NCI-H2227 treated with DMSO at 0.1 percent for 48 hours (cell line): ENCODE measurements around the gene SEMA3G.

Experiments
- DNase-seq: peaks from one replicate; lab custom pipeline; 2025; lab: John Stamatoyannopoulos, UW

The SEMA3G gene

DNA sequence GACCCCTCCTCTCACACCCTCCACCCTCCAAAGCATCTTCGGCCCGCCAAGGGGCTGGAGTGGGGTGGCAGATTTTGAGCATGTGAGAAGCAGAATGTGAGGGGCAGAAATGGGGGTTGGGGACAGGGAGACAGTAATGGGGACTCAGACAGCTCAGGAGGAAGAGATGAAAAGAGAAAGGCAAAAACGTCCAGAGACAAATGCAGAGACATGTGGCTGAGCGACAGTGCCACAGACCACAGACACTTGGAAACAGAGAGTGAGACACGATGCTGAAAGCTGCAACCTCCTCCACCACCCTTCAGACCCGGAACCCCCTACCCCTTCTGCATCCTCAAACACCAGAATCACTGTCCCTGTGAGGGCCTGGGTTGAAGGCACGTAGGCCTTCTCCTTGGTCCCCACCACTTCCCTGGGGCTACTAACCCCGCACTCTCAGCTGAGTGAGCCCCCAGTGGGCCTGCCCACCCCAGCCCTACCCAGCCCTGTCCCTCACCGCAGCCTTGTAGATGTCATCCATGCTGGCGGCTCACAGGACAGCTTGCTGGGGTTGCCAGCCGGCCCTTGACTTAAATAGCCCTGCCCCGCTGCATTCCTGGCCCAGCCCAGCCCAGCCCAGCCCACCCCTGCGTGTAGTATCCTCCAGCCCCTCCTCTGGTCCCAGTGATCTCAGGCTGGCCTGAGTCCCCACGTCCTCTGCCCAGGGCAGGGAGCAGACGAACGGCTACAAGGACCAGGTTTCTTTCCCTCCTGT, 8.8 kb upstream of the SEMA3G start, which contains the start of gene TNNC1:
TNNC1 (minus strand) TSS at position 546 of the 754 bp plus-strand sequence; CDS start at position 520, 26 bp downstream.
- DNase-seq: no peak

DNA sequence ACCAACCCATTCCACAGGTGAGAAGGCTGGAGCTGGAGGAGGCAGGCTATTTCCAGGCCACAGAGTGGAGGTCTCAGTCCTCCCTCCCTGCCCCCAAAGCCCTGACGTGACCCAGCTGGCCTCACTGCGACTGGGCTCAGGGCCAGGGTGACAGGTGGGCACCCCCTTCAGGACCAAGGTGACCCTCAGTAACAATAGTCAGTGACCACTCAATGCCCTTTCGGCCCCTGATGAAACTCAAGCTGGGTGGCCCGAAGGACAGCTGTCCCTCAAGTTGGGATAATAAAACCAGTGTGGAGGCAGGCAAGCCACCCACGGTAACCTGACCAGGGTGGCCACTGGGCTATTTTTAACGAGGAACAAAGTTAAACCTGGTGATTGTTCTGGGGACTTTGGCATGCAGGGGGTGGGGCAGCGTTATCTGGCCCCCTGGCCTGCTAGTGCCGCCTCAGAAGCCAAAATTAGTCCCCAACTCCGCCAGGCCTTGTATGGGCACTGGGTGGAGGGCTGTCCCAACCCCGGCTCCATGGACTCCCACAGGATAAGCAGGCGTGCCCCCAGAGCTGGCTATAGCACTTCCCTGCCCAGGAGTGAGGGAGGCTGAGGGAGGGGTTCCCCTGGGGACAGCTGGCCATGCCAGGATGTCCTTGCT, 7.8 kb upstream of the SEMA3G start:
- no peak for DNase-seq

DNA sequence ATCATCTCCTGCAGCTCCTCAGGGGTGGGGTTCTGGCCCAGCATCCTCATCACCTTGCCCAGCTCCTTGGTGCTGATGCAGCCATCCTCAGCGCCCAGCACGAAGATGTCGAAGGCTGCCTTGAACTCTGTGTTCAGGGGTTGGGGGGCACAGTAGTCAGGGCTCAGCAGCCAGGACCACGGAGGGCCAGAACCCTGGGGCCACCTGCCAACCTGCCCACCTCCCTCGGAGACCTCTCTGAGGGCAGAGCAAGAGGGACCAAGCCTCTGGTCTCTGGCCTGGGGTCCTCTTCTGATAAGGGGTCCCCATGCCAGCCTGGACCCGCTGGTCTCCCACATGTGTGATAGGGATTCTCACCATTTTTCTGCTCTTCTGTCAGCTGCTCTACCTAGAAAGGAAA, 7.2 kb upstream of the SEMA3G start:
- DNase-seq: no peak

DNA sequence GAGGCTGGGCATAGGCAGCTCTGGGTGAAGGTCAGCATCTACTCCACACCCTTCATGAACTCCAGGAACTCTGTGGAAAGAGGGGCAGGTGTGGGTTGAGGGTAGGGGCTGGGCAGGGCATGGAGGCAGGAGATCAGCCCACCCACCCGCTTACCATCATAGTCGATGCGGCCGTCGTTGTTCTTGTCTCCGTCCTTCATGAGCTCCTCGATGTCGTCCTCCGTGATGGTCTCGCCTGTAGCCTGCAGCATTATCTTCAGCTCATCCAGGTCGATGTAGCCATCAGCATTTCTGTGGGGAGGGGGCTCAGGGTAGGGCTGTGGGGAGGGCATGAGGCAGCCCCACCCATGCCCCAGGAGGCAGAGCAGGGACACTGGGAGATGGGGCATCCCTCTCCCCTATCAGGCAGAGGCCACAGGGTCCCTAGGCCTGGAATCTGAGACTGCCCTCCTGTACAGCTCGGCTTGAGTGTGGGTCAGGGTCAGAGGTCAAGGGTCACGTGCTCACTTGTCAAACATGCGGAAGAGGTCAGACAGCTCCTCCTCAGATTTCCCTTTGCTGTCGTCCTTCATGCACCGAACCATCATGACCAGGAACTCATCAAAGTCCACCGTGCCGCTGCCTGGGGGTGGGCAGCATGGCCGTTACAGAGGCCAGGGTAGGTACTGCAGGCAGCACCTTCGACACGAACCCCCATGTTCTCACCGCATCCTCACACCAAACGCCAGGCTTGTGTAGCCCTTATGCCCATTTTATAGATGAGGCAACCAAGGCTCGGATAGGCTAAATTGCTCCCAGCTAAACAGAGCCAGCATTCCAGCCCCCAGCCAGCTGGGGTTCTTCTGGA, 6.6 kb upstream of the SEMA3G start:
- no peak for DNase-seq

DNA sequence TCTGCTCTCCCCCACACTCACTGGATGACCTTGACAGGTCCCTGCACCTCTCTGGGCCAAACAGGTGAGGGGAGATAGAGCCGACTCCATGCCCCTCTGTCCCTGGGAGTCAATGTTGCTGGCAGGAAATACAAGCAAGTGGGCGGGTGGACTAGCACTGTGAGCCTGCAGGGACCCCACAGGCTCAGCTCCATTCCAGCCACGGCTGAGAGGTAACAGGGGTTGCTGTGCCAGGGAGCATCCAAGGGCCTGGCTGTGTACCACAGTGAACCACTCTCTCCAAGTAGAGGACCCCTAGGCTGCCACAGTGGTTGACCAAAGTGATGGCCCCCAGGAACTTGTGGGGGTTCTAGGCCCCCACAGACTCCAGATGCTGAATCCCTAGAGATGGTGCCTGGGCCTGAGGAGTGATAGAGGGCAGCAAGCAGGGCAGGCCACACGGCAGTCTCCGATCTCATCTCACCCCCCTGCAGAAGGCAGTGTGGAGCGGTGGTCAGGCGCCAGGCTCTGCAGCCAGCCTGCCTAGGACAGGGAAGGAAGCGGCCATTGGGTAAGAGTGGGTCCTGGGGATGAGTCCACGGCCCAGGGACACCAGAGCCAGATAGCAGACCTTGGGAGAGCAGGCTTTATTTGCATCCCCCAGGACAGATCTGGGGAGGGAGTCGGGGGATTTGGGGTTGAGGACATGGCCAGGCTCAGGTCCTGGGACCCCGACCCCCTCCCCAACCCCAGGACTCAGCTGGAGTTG, 5.8 kb upstream of the SEMA3G start:
- DNase-seq: no peak

DNA sequence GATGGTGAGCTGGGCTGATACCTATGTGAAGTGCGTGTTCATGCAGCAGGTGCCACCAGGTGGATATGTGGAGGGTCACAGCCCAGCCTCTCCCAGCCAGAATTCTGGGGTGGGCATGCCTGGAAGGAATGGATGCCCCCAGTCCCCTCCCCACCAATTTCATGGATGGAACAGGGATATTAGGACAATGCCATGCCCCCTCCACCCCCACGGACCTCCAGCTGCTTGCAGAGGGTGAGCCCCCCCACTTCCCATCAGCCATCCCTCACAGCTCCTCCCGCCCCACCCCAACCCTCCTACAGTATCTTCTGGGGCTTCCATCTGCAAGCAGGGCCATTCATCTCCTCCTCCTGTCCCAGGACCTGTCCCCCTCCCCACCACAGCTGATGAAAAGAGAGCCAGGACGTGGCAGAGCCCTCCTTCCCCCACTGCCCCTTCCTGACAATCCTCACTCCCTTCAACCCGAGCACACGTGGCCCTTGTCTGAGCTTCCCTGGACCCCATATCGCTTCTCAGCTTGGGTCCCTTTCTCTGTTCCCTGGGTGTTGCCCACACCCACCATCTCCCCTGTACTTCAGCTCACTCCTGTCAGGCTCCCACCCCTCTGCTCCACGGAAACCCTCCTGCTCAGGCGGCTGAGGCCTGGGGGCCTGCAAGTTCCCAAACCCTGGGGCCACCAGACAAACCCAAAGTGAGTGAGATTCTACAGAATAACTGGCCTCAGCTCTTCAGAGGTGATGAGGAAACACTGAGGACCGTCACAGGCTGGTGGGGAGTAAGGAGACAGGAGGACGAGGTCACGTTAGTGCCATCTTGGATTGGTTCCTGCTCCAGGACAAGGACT, 2.8 kb upstream of the SEMA3G start:
- DNase-seq: no peak

DNA sequence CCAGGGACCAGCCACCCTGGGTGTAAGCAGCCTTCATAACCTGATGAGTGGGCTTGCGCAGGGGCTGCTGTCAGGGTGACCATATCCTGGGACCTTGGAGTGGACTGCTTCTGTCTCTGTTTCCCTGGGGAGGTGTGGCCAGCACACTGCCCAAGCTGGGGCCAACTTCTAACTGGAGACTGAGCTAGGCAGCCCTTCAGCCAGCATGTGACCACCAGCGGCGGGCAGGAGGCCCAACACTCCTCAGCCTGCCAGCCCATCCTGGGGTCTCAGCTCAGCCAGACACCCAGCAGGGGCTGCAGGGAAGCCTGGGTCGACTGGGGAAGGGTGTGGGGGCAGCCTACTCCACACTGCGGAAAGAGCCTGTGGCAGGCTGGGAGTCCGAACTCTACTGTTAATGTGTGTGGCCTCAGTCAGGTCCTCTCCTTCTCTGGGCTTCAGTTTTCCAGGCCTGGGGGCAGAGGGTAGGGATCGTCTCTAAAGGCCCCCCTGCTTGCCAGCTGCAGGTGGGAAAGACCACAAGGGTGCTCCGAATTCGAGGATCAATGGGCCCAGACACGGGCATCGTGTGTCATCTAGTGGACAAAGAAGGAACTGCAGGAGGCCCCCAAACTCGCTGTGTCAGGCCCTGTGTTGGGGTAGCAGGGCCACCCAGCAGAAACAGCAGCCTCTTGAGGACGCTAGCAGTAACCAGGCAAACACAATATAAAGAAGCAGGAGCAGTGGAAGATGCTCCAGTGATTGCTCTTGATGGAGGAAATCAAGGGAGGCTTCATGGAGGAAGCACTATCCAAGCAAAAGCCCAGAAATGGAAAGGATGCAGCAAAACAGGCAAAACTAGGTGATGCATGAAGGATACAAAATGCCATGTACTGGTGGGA, 2.0 kb upstream of the SEMA3G start:
- no peak for DNase-seq

DNA sequence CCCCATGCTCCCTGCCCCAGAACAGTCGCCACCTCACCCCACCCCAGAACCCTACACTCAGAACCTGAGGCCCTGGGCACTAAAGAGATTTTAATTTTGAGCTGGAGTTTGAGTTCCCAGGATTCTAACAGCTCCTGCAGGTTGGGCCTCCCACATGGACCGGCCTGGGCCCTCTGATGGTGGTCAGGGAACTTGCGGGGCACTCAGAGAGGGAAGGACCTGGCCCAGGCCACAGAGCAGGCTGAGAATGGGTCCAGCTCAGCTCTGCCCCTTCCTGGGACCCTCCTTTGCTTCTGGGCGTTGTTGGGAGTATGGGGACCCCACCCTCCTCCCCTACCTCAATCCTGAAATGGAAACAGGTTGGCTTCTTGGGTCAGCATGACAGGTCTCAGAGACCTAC, 1.1 kb upstream of the SEMA3G start:
- DNase-seq: no peak

DNA sequence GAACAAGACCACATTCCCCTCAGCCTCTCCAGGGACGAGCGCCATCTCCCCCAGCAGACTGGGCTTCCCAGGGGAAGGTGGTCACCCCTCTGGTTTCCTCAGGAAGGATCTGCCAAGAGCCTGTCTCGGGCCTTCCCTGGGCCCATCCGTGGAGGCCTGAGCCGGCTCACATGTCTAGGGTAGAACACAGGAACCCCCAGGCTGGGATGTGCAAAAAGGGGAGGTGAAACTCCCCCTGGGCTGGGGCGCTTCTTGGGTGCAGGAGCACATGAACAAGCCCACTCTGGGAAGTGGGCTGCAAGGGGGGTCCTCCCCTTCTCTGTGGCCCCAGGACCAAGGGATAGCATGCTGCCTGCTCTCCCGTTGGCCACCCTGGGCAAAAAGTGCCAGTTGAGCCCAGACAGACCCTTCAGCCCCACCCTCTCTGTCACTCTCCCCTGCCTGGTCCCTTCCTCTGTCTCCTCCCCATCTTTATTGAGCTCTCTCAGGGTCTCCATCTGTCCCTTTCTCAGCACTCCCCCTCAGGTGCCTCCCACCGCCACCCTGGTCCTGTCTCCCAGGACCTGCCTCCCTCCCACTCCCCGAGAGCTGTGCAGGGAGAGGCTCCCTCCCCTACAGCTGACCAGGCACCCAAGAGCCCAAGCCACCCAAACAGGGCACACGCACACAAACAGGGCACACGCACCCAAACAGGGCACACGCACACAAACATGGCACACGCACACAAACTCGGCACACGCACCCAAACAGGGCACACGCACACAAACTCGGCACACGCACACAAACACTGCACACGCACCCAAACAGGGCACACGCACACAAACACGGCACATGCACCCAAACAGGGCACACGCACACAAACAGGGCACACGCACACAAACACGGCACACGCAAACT, 864 bp downstream of the SEMA3G start:
- no peak for DNase-seq

DNA sequence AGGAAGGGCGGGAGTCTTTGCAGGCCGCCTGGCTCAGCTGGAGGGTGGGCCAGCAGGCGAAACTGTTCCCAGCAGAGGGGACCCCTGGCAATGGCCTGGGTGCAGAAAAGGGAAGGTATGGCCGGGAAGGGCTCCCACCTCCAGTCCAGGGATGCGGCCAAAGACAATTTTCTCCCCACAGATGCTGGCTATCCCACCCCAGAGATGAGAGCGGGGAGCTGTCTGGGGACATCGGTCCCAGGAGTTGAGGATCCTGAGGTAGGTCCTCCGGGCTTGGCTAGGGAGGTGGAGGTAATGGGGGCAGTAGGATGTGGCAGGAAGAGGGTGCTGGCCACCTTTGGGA, 1.7 kb downstream of the SEMA3G start:
- DNase-seq: no peak

DNA sequence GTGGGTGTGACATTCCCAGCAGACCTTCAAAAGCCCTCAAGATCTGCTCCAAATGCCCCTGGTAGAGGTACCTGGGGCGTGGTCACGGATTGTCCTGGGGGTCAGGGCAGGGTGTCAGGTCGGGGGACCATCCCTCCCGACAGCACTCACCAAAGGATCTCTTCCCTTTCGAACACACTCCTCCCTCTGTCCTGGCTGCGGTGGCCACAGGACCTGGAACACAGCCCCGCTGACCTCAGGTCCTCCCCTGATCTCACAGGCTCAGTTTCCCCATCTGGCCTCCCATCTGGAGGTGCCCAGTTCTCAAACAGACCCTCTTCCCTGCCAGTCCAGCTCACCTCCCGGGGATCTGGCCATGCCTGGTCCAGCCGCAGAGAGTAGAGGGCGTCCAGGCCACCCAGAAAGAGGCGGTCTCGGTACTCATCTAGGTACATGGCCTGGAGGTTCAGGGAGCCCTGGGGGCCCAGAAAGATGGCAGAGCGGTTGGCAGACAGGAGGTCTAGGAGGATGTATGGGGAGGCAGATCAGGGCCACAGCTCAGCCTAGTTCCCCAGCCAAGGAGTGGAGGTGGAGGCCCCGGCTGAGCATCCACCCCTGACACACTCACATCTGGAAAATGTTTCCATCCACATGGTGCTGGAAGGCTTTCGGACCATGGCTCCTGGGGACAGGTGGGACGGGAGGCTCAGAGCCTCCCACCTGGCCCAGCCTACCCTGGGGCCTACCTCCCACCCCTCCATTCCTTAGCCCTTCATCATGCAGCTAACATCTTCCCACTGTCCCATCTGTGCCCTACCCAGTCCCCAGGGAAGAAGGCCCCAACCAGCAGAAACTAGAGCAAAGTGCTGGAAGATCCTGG, 2.3 kb downstream of the SEMA3G start:
- no peak for DNase-seq

DNA sequence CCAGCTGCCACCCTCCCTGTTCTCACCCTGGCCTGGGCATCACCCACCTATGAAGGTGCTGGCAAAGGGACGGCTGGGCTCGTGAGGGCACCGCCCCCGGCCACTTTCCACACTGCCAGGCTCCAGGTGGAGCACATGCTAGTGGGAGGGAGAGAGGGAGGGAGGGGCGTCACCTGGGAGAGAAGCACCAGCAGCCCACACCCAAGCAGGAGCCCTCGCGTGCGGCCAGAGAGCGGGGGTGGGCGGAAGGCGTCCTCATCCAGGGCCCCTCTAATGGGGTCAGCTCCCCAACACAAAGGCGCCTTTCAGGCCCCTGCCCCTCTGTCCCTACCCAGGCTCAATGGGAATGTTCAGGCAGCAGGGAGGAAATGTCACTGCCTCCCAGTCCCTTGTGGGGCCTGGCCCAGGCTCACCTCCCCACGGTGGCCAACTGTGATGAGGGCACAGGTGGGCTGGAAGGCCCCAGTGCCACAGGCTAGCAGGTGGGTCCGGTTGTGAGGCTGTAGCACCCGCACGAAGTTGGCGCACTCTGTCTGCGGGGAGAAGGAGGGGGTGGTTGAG, 3.1 kb downstream of the SEMA3G start:
- no peak for DNase-seq

DNA sequence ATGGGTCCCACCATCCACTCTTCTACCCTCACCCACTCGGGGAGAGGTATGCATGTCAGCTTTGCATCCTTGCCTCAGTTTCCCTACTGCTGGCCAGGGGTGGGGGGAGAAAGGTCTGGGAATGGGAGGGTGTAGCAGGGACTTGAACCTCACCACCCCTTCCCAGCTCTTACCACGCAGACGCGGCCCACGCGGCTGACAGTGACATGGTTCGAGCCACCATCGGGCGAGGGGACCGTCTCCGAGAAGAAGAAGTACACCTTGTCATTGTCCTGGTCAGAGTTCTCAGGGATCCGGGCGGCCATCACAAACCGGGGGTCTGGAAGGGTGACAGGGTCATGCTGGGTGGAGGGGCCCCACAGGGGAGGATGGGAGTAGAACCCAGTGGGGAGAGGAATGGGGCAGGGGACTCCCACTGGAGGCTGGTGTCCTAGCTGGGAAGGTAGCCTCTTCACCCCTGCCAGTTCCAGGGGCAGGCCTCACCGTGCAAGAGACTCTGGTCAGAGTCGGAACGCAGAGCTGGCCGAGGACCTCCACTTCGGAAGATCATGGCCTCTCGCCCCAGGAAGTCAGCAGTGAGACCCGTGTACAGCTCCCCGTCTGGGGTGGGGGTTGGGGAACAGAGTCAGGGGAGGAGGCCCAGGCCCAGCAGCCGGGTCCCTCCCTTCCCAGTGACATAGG, 3.7 kb downstream of the SEMA3G start:
- no peak for DNase-seq

DNA sequence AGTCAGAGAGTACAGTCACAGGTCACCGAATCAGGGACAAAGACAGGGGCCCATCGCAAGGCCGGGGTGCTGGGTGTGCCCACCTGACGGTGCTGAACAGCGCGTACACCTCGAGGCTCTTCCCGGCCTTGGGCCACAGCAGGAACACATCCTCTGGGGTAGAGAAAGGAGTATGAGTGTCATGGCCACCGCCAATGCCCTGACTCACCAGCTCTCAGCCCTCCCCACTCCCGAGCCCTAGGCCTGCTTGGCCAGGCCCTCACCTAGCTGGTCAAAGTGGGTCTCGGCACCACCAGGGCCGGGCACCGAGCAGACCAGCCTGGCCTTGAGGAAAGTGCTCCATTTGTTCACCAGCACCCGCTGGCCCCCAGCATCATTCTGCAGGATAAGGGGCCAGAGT, 4.2 kb downstream of the SEMA3G start:
- DNase-seq: no peak

DNA sequence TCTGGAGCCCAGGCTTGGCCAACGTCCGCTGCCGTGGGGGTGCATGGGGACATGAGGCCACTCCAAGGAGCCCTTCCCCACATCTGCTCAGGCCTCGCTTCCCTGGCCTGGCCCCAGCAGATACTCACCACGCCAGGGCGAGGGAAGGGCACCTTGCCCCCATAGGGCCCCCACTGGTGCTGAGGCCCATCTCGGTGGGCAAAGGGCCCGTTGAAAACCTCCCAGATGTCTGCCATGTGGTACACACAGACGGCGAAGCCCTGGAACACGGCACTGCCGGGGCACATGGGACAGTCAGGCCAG, 4.7 kb downstream of the SEMA3G start:
- DNase-seq: no peak

DNA sequence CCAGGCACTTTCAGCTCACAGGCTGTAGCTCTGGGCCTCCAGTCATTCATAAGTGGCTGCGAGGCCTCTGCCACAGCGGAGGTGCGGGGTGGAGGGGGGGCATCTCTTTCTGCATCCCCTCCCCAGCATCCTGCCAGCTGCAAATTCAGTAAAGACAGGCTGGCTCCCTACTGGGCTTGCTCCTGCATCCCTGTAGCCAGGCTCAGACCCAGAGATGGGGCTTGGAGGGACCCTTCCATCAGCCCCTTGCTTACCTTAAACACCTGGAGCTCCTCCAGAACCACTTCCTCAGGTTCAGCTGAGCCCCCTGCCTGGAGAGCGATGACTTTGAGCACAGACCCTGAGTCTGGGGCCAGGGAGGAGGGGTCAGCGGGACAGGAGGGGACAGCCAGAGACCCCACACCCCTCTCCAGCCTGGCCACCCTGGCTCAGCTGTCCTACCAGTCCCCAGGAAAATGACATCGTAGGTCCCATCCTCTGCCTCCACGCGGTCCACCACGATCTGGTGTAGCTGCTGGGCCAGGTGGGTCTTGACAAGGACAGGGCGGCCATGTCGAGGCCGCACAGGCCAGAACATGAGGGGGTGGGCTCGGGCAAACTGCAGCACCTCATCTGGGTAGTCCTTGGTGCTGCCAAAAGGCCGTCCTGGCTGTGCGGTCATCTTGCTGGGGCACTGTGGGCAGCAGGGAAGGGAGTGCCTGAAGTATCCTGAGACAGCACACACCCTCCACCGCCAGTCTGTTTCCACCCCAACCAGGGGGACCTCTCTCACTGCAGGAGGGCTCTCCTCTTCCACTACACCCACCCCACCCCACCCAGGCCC, 5.3 kb downstream of the SEMA3G start:
- DNase-seq: no peak
